ENCODE measurements around the gene LIFR. TPM values are rescaled to one million over a fixed set of nuclear protein-coding genes. Genes with fewer than 3 reads are reported as not detected.

The LIFR gene
- total RNA-seq, 1 donor from 2014 or later = 58.0 TPM

DNA sequence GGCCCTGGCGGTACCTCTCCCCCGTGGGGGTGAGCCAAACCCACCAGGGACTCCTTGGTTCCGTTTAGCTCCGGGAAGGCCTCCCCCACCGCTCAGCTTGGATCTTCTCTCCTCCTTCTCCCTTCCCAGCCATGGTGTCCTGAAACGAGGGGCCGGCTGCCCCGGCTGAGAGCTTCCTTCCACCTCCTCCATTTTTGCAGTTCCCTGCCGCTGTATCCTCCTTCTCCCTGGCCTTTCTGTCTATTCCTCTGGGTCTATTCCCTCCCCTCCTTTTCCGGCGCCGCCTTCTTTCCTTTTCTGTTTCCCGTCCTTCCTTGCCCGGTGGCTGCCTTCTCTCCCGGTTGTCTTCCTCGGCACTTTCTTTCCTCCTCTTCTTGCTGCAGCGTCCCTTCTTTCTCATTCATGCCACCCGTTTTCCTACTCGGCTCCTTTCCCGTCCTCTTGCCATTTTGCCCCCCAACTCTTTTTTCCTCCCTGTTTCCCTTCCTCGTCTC, 110.4 kb downstream of the LIFR start:
- TF ChIP-seq, protein P1, sequence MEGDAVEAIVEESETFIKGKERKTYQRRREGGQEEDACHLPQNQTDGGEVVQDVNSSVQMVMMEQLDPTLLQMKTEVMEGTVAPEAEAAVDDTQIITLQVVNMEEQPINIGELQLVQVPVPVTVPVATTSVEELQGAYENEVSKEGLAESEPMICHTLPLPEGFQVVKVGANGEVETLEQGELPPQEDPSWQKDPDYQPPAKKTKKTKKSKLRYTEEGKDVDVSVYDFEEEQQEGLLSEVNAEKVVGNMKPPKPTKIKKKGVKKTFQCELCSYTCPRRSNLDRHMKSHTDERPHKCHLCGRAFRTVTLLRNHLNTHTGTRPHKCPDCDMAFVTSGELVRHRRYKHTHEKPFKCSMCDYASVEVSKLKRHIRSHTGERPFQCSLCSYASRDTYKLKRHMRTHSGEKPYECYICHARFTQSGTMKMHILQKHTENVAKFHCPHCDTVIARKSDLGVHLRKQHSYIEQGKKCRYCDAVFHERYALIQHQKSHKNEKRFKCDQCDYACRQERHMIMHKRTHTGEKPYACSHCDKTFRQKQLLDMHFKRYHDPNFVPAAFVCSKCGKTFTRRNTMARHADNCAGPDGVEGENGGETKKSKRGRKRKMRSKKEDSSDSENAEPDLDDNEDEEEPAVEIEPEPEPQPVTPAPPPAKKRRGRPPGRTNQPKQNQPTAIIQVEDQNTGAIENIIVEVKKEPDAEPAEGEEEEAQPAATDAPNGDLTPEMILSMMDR (IDR thresholded peaks at IDR 0.05; ENCODE audit: unreplicated experiment) = no peak
- DNase-seq (ENCODE audit: low spot score in 2 of 2, unreplicated experiment in 2 of 2) = no peak
- H3K9me3 Mint-ChIP-seq = no peaks in the 10 kb centered on the region

DNA sequence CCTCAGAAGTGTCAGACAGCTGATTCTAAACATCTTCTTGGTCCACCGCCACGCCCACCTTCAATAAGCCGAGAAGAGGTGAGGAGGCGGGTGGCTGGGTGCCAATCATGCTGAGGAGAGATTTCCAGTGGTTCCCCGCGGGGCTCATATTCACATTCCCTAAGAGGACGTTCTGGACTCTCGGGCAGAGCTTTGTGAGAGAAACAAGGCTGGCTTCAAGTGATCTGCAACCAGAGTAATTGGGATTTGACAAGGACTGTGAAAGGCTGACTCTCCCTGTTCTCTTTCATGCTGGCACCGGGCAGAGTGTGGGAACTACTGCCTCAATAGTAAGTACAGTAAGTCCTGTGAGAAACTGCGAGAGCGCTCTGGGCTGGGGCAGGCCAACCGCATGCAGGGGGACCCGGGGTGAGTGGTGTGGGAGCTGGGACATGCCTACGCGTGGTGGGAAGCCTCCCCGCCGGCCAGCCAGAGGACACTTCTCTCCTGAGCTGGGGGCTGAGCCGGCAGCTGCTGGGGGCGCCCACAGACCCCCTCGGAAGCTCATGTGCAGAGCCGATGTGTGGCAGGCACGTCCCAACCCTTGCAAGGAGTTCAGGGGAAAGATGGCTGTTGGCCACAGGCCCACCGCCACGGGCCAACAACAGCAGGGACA, 110.9 kb downstream of the LIFR start:
- H3K36me3 Mint-ChIP-seq = no peaks in the 10 kb centered on the region
- peaks cover 4% of the 10 kb centered on the region for H3K27me3 Mint-ChIP-seq (ENCODE audit: low read depth)
- H3K4me1 Mint-ChIP-seq = peaks cover 16% of the 10 kb centered on the region
- DNase-seq (ENCODE audit: low spot score in 2 of 2, unreplicated experiment in 2 of 2) = no peak
- TF ChIP-seq, protein P1 (IDR thresholded peaks at IDR 0.05; ENCODE audit: unreplicated experiment) = no peak
- no peak overlapping the region for H3K4me3 Mint-ChIP-seq
- peak overlapping the region; percentile 21 for H3K27ac Mint-ChIP-seq
- no peaks in the 10 kb centered on the region for H3K9me3 Mint-ChIP-seq

More for the DNA sequence above, 110.4 kb downstream of the LIFR start:
- peak overlapping the region; percentile 70 for H3K27ac Mint-ChIP-seq
- peaks cover 16% of the 10 kb centered on the region for H3K4me1 Mint-ChIP-seq
- no peak overlapping the region for H3K4me3 Mint-ChIP-seq
- peaks cover 4% of the 10 kb centered on the region for H3K27me3 Mint-ChIP-seq (ENCODE audit: low read depth)
- no peaks in the 10 kb centered on the region for H3K36me3 Mint-ChIP-seq

DNA sequence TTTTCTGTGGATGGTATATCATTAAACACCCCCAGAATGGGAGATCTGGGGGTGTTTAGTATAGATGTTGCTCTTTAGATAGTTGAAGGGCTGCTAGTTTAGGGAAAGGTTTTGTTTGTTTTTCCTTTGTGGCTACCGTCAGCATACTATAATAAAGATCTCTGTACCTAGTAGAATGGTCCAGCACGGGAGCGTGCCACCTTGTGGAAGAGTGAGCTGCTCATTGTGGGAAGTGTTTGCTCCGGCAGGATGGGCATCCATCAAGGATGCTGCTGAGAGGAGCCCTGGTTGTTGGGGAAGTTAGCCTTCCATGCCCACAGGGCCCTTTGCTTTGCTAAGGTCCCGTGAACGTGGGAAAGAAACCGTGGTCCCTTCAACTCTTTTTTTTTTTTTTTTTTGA, 113.1 kb downstream of the LIFR start:
- Mint-ChIP-seq H3K27me3 (ENCODE audit: low read depth) (peaks cover 9% of the 10 kb centered on the region), H3K36me3 (no peaks in the 10 kb centered on the region), H3K4me1 (peaks cover 16% of the 10 kb centered on the region), H3K27ac (no peak overlapping the region), H3K9me3 (no peaks in the 10 kb centered on the region), H3K4me3 (no peak overlapping the region)
- DNase-seq (ENCODE audit: low spot score in 2 of 2, unreplicated experiment in 2 of 2) = no peak
- TF ChIP-seq, protein P1 (IDR thresholded peaks at IDR 0.05; ENCODE audit: unreplicated experiment) = no peak

DNA sequence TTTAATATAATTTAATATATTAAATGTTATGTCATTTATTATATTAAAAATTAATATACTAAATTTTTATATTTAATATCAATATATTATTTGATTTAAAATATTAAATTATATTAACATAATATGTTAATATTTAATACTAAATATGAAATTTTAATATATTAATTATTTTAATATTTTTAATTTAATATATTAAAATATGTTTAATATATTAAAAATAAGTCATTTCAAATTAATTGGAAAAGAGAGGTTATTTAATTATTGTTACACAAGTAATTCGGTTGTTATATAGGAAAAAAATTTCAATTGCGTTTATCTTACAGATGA, 114.2 kb downstream of the LIFR start:
- no peaks in the 10 kb centered on the region for H3K9me3 Mint-ChIP-seq
- TF ChIP-seq, protein P1 (IDR thresholded peaks at IDR 0.05; ENCODE audit: unreplicated experiment) = no peak
- no peaks in the 10 kb centered on the region for H3K36me3 Mint-ChIP-seq
- DNase-seq (ENCODE audit: low spot score in 2 of 2, unreplicated experiment in 2 of 2) = no peak
- H3K4me3 Mint-ChIP-seq = no peak overlapping the region
- H3K27me3 Mint-ChIP-seq (ENCODE audit: low read depth) = peaks cover 9% of the 10 kb centered on the region
- peaks cover 16% of the 10 kb centered on the region for H3K4me1 Mint-ChIP-seq
- H3K27ac Mint-ChIP-seq = no peak overlapping the region

DNA sequence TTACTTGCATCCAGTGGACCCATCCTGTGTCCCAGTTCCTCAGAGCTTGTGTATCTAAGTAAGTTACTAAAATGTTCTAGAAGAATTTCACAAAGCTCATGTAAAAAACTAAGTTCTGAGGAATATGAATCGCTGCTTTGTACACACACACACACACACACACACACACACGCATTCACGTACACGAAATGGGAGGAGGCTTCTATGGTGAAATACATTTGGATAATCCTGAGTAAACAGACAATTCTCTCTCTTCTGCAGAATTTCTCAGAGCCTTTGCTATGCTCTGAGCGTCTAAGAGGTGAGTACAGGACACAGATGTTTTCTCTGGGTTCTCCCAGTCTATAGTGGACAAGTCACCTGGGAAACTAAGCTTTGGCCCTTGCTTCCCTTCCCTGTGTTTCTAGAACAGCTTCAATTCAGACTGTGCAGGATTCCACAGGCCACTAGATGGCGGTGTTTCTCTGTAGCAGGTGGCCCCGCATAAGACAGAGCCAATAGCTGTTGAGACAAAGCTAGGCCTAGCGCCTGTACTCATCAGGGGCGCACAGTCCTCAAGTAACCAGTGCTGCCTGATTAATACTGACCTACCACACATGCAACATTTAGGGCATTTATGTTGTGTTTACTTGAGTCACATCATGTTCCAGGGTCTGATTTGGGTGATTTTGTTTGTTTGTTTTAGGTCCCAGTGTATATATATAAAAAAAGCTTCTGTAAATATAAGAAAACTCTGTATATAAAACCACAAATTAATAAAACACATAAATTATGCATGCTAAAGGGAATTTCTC, 114.8 kb downstream of the LIFR start:
- no peaks in the 10 kb centered on the region for H3K36me3 Mint-ChIP-seq
- peaks cover 12% of the 10 kb centered on the region for H3K4me1 Mint-ChIP-seq
- no peaks in the 10 kb centered on the region for H3K9me3 Mint-ChIP-seq
- TF ChIP-seq, protein P1 (IDR thresholded peaks at IDR 0.05; ENCODE audit: unreplicated experiment) = peak; percentile 85
- H3K4me3 Mint-ChIP-seq = no peak overlapping the region
- peak; percentile 61 to 89 for DNase-seq (ENCODE audit: low spot score in 2 of 2, unreplicated experiment in 2 of 2)
- H3K27me3 Mint-ChIP-seq (ENCODE audit: low read depth) = peaks cover 9% of the 10 kb centered on the region
- no peak overlapping the region for H3K27ac Mint-ChIP-seq
